Eye (tissue), 1 donor: ENCODE data around the gene LTBP1.

Source experiments
- DNase-seq: peaks from one replicate; pipeline ENCODE4 v3.0.0-alpha.2; 2015

LTBP1 gene

GRCh38 chr2:33443274-33443829, 496.6 kb downstream of the LTBP1 start:
- no peak for DNase-seq

GRCh38 chr2:33444967-33445366, 498.2 kb downstream of the LTBP1 start:
- DNase-seq, result no peak

GRCh38 chr2:33448220-33448899, 501.6 kb downstream of the LTBP1 start:
- no peak for DNase-seq
